IMR-90 (cell line): ENCODE data around the gene CSRNP3. TPM values are rescaled to one million over a fixed set of nuclear protein-coding genes. Genes with fewer than 3 reads are reported as not detected.

ENCODE experiments used
- ATAC-seq: fragments of 200-7000 bp; cut with Tn5 transposase; 2 replicates; pipeline ENCODE4 v1.9.1; 2020; ENCODE audit warnings: low read depth, mild to moderate bottlenecking, moderate library complexity
- BruUV-seq: library from RNA; stranded (reverse); fragments of 400-500 nt; replicated peaks from 2 replicates; lab custom pipeline; 2021; lab: Mats Ljungman, UMichigan
- CTCF ChIA-PET: fragments of 300-600 bp; formaldehyde crosslinking; extraction: SDS; loops from one replicate; lab custom pipeline; 2021; ENCODE audit warnings: antibody characterized with exemption; lab: Yijun Ruan, JAX
- POLR2A ChIA-PET: fragments of 300-600 bp; sonication (Branson Sonifier 250); formaldehyde crosslinking; loops from one replicate; lab custom pipeline; 2022; ENCODE audit warnings: antibody characterized with exemption; ENCODE audit not compliant: unreplicated experiment; lab: Charles Lee
- DNase-seq: peaks from one replicate; pipeline ENCODE4 v3.0.0; 2013
- H2AFZ ChIP-seq: replicated peaks from 2 replicates; pipeline ENCODE3; 2013; ENCODE audit warnings: low read length, mild to moderate bottlenecking; ENCODE audit not compliant: poor library complexity
- H2AK5ac ChIP-seq: 2 replicates; pipeline ENCODE4 v1.6.1; 2013; ENCODE audit warnings: low read depth, low read length, inconsistent platforms
- H2AK9ac ChIP-seq: replicated peaks from 2 replicates; pipeline ENCODE3; 2013; ENCODE audit warnings: mild to moderate bottlenecking, low read depth, low read length, moderate library complexity; ENCODE audit not compliant: poor library complexity
- H2BK120ac ChIP-seq: 2 replicates; pipeline ENCODE4 v1.6.1; 2013; ENCODE audit warnings: low read depth, low read length, inconsistent platforms
- H2BK15ac ChIP-seq: 3 replicates; pipeline ENCODE4 v1.6.1; 2013; ENCODE audit warnings: low read depth, low read length, inconsistent platforms
- H2BK20ac ChIP-seq: 2 replicates; pipeline ENCODE4 v1.6.1; 2013; ENCODE audit warnings: low read depth, mild to moderate bottlenecking, inconsistent platforms, low read length, moderate library complexity
- H2BK5ac ChIP-seq: 2 replicates; pipeline ENCODE4 v1.6.1; 2013; ENCODE audit warnings: mild to moderate bottlenecking, low read depth, low read length, inconsistent platforms; ENCODE audit not compliant: poor library complexity, severe bottlenecking
- H3K14ac ChIP-seq: replicated peaks from 2 replicates; pipeline ENCODE4 v1.6.1; 2013; ENCODE audit warnings: low read depth, low read length, inconsistent platforms
- H3K18ac ChIP-seq: 2 replicates; pipeline ENCODE4 v1.6.1; 2013; ENCODE audit warnings: low read depth, low read length, control low read depth
- H3K23ac ChIP-seq: 2 replicates; pipeline ENCODE4 v1.6.1; 2013; ENCODE audit warnings: low read depth, low read length, inconsistent platforms
- H3K27ac ChIP-seq: 2 replicates; pipeline ENCODE4 v1.5.1; 2013; ENCODE audit warnings: mild to moderate bottlenecking, control low read depth, low read length; ENCODE audit not compliant: insufficient read depth
- H3K27me3 ChIP-seq: 2 replicates; pipeline ENCODE4 v1.6.1; 2013; ENCODE audit warnings: low read length; ENCODE audit not compliant: control insufficient read depth, insufficient read depth
- H3K36me3 ChIP-seq: 2 replicates; pipeline ENCODE4 v1.6.1; 2013; ENCODE audit warnings: low read length, mixed read lengths; ENCODE audit not compliant: control insufficient read depth, insufficient read depth
- H3K4ac ChIP-seq: 2 replicates; pipeline ENCODE4 v1.6.1; 2013; ENCODE audit warnings: low read depth, low read length, inconsistent platforms
- H3K4me1 ChIP-seq: 2 replicates; pipeline ENCODE4 v1.6.1; 2013; ENCODE audit warnings: low read length, mixed read lengths; ENCODE audit not compliant: control insufficient read depth, insufficient read depth
- H3K4me2 ChIP-seq: 2 replicates; pipeline ENCODE4 v1.6.1; 2013; ENCODE audit warnings: low read depth, mild to moderate bottlenecking, control low read depth, low read length, moderate library complexity
- H3K4me3 ChIP-seq: 2 replicates; pipeline ENCODE4 v1.5.1; 2013; ENCODE audit warnings: low read depth, mild to moderate bottlenecking, control low read depth, low read length, moderate library complexity; ENCODE audit not compliant: insufficient read depth
- H3K56ac ChIP-seq: 2 replicates; pipeline ENCODE4 v1.6.1; 2013; ENCODE audit warnings: low read length, inconsistent platforms; ENCODE audit not compliant: insufficient read depth; ENCODE audit errors: extremely low read depth
- H3K79me1 ChIP-seq, 2 experiments: 2 replicates each; pipeline ENCODE4 v1.6.1; 2013; ENCODE audit warnings: low read length in 2 of 2, inconsistent platforms in 1 of 2, low read depth in 1 of 2
- H3K9ac ChIP-seq: 2 replicates; pipeline ENCODE4 v1.6.1; 2013; ENCODE audit warnings: low read depth, low read length, control low read depth
- H3K9me1 ChIP-seq: 2 replicates; pipeline ENCODE4 v1.6.1; 2013; ENCODE audit warnings: low read length, inconsistent platforms; ENCODE audit not compliant: insufficient read depth
- H3K9me3 ChIP-seq: 2 replicates; pipeline ENCODE4 v1.6.1; 2013; ENCODE audit warnings: low read length; ENCODE audit not compliant: control insufficient read depth, insufficient read depth
- H4K20me1 ChIP-seq: 2 replicates; pipeline ENCODE4 v1.6.1; 2013; ENCODE audit warnings: low read length, inconsistent platforms; ENCODE audit not compliant: insufficient read depth
- H4K5ac ChIP-seq: 2 replicates; pipeline ENCODE4 v1.6.1; 2013; ENCODE audit warnings: mild to moderate bottlenecking, low read depth, low read length, control low read depth
- H4K8ac ChIP-seq, 2 experiments: 2 replicates each; pipeline ENCODE4 v1.6.1; 2013; ENCODE audit warnings: low read depth in 2 of 2, low read length in 2 of 2, control low read depth in 1 of 2, inconsistent platforms in 1 of 2
- H4K91ac ChIP-seq: 2 replicates; pipeline ENCODE4 v1.6.1; 2013; ENCODE audit warnings: low read depth, low read length, inconsistent platforms; ENCODE audit not compliant: insufficient read depth
- BHLHE40 ChIP-seq: fragments of 150-350 bp; IDR thresholded peaks from 2 replicates; pipeline ENCODE4 v1.6.1; 2016; ENCODE audit warnings: mild to moderate bottlenecking, low read depth, low read length
- CHD1 ChIP-seq: IDR thresholded peaks from 2 replicates; pipeline ENCODE4 v1.6.1; 2012; ENCODE audit warnings: low read depth, low read length, improper control_type of control experiment
- ELK1 ChIP-seq: fragments of 150-350 bp; IDR thresholded peaks from 2 replicates; pipeline ENCODE4 v1.6.1; 2016; ENCODE audit warnings: low read depth, mild to moderate bottlenecking, low read length, moderate library complexity, borderline replicate concordance
- FOS ChIP-seq: fragments of 150-350 bp; IDR thresholded peaks from 2 replicates; pipeline ENCODE4 v1.6.1; 2016; ENCODE audit warnings: low read depth, low read length
- MAZ ChIP-seq: IDR thresholded peaks from 2 replicates; pipeline ENCODE4 v1.6.1; 2012; ENCODE audit warnings: low read depth, mild to moderate bottlenecking, low read length, improper control_type of control experiment, moderate library complexity, borderline replicate concordance
- MXI1 ChIP-seq: IDR thresholded peaks from 2 replicates; pipeline ENCODE4 v1.6.1; 2012; ENCODE audit warnings: low read depth, mild to moderate bottlenecking, low read length, moderate library complexity, borderline replicate concordance
- POLR2A ChIP-seq: IDR thresholded peaks from 2 replicates; pipeline ENCODE4 v1.6.1; 2012; ENCODE audit warnings: mild to moderate bottlenecking, low read depth, low read length
- RFX5 ChIP-seq: IDR thresholded peaks from 2 replicates; pipeline ENCODE4 v1.8.0; 2012; ENCODE audit warnings: low read depth, mild to moderate bottlenecking, low read length, moderate library complexity
- SMC3 ChIP-seq: fragments of 150-350 bp; IDR thresholded peaks from 2 replicates; pipeline ENCODE4 v1.6.1; 2016; ENCODE audit warnings: low read depth, mild to moderate bottlenecking, antibody characterized with exemption, low read length, moderate library complexity
- USF2 ChIP-seq: fragments of 150-350 bp; IDR thresholded peaks from 2 replicates; pipeline ENCODE4 v1.6.1; 2017; ENCODE audit warnings: mild to moderate bottlenecking, antibody characterized with exemption, low read length, low read depth
- WGBS, 2 experiments: methylation state at CpG; one replicate each; pipeline versions ENCODE4 v1.1.5 to v1.1.7; 2013; ENCODE audit warnings: missing lambda C conversion rate in 2 of 2; ENCODE audit not compliant: insufficient read length in 1 of 2; ENCODE audit errors: extremely low coverage in 2 of 2; 5-methylcytosine and 5-hydroxymethylcytosine counted together
- dilution Hi-C: fragments of 300-500 bp; cut with HindIII; formaldehyde crosslinking; loops from one replicate; pipeline ENCODE4 v1.14.3; 2018; ENCODE audit warnings: low sequenced_read_pairs; ENCODE audit not compliant: unreplicated experiment
- in situ Hi-C: fragments of 300-500 bp; cut with MboI; formaldehyde crosslinking; loops from 3 replicates; pipeline ENCODE4 v1.14.3; 2019; ENCODE audit warnings: low sequenced_read_pairs, inconsistent platforms, mixed read lengths
- intact Hi-C: fragments of 100-400 bp; cut with micrococcal nuclease; formaldehyde crosslinking; loops from 2 replicates; pipeline ENCODE4 v1.10.0; 2022
- polyA plus RNA-seq, 3 experiments: library from polyadenylated mRNA; depleted of rRNA; stranded (reverse); fragments of >200 nt; gene quantifications; 2 replicates each; pipeline ENCODE4 v1.2.3, GENCODE V29; 2012; ENCODE audit warnings: low replicate concordance in 1 of 3
- total RNA-seq: library from RNA; depleted of rRNA; stranded (reverse); fragments of >200 nt; gene quantifications from 2 replicates; pipeline ENCODE4 v1.2.3, GENCODE V29; 2012
- TF ChIP-seq, protein P1 (sequence below): conservative IDR thresholded peaks from 2 replicates; pipeline ENCODE4 v1.5.1; 2012; ENCODE audit warnings: mild to moderate bottlenecking, low read depth, low read length, improper control_type of control experiment

Gene CSRNP3
- total and polyA plus RNA-seq, 2 of the 4 experiments (the other 2 are of a cell fraction): 0.21 to 0.72 TPM

GRCh38 chr2:165505514-165505913, 36.0 kb downstream of the CSRNP3 start:
- Histone ChIP-seq H2BK20ac (no peak overlapping the region), H3K4me2 (no peak overlapping the region), H2BK5ac (no peak overlapping the region), H3K56ac (no peak overlapping the region), H2BK15ac (no peak overlapping the region), H3K9ac (no peak overlapping the region), H3K4me1 (no peaks in the 10 kb centered on the region), H2BK120ac (no peak overlapping the region), H3K79me1 (no peaks in the 10 kb centered on the region), H4K20me1 (no peaks in the 10 kb centered on the region), H2AK9ac (no peak overlapping the region), H3K4me3 (no peak overlapping the region), H4K5ac (no peak overlapping the region), H3K36me3 (no peaks in the 10 kb centered on the region), H3K27me3 (no peaks in the 10 kb centered on the region), H3K9me1 (no peaks in the 10 kb centered on the region), H2AFZ (no peak overlapping the region), H3K18ac (no peak overlapping the region), H4K8ac (no peak overlapping the region), H3K9me3 (no peaks in the 10 kb centered on the region), H3K4ac (no peak overlapping the region), H4K91ac (no peak overlapping the region), H3K23ac (no peak overlapping the region), H3K27ac (no peak overlapping the region), H3K14ac (no peak overlapping the region), H2AK5ac (no peak overlapping the region)
- DNase-seq (no peak), ATAC-seq (no peak)
- ChIA-PET CTCF (interaction anchor here (1.3 kb wide), 1 partner anchor 11 kb away, joined by 3 read pairs; no protein-coding TSS in a partner anchor), POLR2A (no interaction called here)
- intact Hi-C loops: no loop called here
- WGBS, 2 experiments: no CpG with 5 or more reads among the region's 3 CpGs
- no peak for TF ChIP-seq BHLHE40
- no peak for TF ChIP-seq FOS
- TF ChIP-seq USF2: no peak
- TF ChIP-seq RFX5: no peak
- TF ChIP-seq MXI1: no peak
- TF ChIP-seq CHD1: no peak
- TF ChIP-seq ELK1: no peak
- no peak for TF ChIP-seq POLR2A
- TF ChIP-seq MAZ: no peak
- no peak for TF ChIP-seq SMC3
- TF ChIP-seq, protein P1, sequence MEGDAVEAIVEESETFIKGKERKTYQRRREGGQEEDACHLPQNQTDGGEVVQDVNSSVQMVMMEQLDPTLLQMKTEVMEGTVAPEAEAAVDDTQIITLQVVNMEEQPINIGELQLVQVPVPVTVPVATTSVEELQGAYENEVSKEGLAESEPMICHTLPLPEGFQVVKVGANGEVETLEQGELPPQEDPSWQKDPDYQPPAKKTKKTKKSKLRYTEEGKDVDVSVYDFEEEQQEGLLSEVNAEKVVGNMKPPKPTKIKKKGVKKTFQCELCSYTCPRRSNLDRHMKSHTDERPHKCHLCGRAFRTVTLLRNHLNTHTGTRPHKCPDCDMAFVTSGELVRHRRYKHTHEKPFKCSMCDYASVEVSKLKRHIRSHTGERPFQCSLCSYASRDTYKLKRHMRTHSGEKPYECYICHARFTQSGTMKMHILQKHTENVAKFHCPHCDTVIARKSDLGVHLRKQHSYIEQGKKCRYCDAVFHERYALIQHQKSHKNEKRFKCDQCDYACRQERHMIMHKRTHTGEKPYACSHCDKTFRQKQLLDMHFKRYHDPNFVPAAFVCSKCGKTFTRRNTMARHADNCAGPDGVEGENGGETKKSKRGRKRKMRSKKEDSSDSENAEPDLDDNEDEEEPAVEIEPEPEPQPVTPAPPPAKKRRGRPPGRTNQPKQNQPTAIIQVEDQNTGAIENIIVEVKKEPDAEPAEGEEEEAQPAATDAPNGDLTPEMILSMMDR: no peak
- BruUV-seq: no TSS peak
- in situ Hi-C loops: no loop called here
- dilution Hi-C loops: no loop called here
